ENCODE measurements around the gene ADGRF5.

The ADGRF5 gene

GRCh38 chr6:46832816-46833215 lies 88.9 kb downstream of the ADGRF5 start:
- Histone ChIP-seq H3K9me3 (no peaks in the 10 kb centered on the region), H3K27me3 (no peaks in the 10 kb centered on the region), H3K27ac (no peak overlapping the region), H3K4me3 (no peak overlapping the region), H3K4me1 (peaks cover 15% of the 10 kb centered on the region), H3K4me2 (no peak overlapping the region), H3K36me3 (no peaks in the 10 kb centered on the region), H4K20me1 (no peaks in the 10 kb centered on the region), H3K9ac (no peak overlapping the region)
- TF ChIP-seq Cebpa-rat (IDR thresholded peaks at IDR 0.05): no peak

- no peak overlapping the region for H3K4me2 ChIP-seq
- no peaks in the 10 kb centered on the region for H4K20me1 ChIP-seq
- no peaks in the 10 kb centered on the region for H3K36me3 ChIP-seq
- no peak overlapping the region for H3K9ac ChIP-seq
- no peak overlapping the region for H3K27ac ChIP-seq
- H3K9me3 ChIP-seq: no peaks in the 10 kb centered on the region
- H3K27me3 ChIP-seq: no peaks in the 10 kb centered on the region
- H3K4me1 ChIP-seq: peaks cover 15% of the 10 kb centered on the region
- no peak overlapping the region for H3K4me3 ChIP-seq
- no peak for TF ChIP-seq Cebpa-rat (IDR thresholded peaks at IDR 0.05)
These were observed 92.8 kb downstream of the ADGRF5 start for GRCh38 chr6:46828939-46829338.

GRCh38 chr6:46821458-46821881 lies 100.3 kb downstream of the ADGRF5 start:
- Histone ChIP-seq H4K20me1 (no peaks in the 10 kb centered on the region), H3K4me3 (no peak overlapping the region), H3K9ac (no peak overlapping the region), H3K36me3 (no peaks in the 10 kb centered on the region), H3K4me1 (no peaks in the 10 kb centered on the region), H3K9me3 (no peaks in the 10 kb centered on the region), H3K27ac (no peak overlapping the region), H3K4me2 (no peak overlapping the region), H3K27me3 (no peaks in the 10 kb centered on the region)
- no peak for TF ChIP-seq Cebpa-rat (IDR thresholded peaks at IDR 0.05)

- H3K36me3 ChIP-seq: no peaks in the 10 kb centered on the region
- no peak overlapping the region for H3K4me3 ChIP-seq
- H3K9ac ChIP-seq: no peak overlapping the region
- H3K27me3 ChIP-seq: no peaks in the 10 kb centered on the region
- H3K27ac ChIP-seq: no peak overlapping the region
- H4K20me1 ChIP-seq: no peaks in the 10 kb centered on the region
- H3K4me2 ChIP-seq: no peak overlapping the region
- H3K9me3 ChIP-seq: no peaks in the 10 kb centered on the region
- no peaks in the 10 kb centered on the region for H3K4me1 ChIP-seq
- no peak for TF ChIP-seq Cebpa-rat (IDR thresholded peaks at IDR 0.05)
These were observed 102.2 kb downstream of the ADGRF5 start for GRCh38 chr6:46819561-46819960.

GRCh38 chr6:46816626-46817025 lies 105.1 kb downstream of the ADGRF5 start:
- no peak overlapping the region for H3K4me2 ChIP-seq
- no peak overlapping the region for H3K27ac ChIP-seq

GRCh38 chr6:46815130-46815529 lies 106.6 kb downstream of the ADGRF5 start:
- Histone ChIP-seq H4K20me1 (no peaks in the 10 kb centered on the region), H3K9ac (no peak overlapping the region), H3K27ac (no peak overlapping the region), H3K9me3 (no peaks in the 10 kb centered on the region), H3K4me2 (no peak overlapping the region), H3K27me3 (no peaks in the 10 kb centered on the region), H3K4me1 (no peaks in the 10 kb centered on the region), H3K4me3 (no peak overlapping the region), H3K36me3 (no peaks in the 10 kb centered on the region)
- no peak for TF ChIP-seq Cebpa-rat (IDR thresholded peaks at IDR 0.05)

More at GRCh38 chr6:46816626-46817025, 105.1 kb downstream of the ADGRF5 start:
- no peaks in the 10 kb centered on the region for H3K36me3 ChIP-seq
- TF ChIP-seq Cebpa-rat (IDR thresholded peaks at IDR 0.05): no peak
- H3K9ac ChIP-seq: no peak overlapping the region
- H3K4me1 ChIP-seq: no peaks in the 10 kb centered on the region
- no peaks in the 10 kb centered on the region for H3K9me3 ChIP-seq
- no peaks in the 10 kb centered on the region for H4K20me1 ChIP-seq
- no peak overlapping the region for H3K4me3 ChIP-seq
- H3K27me3 ChIP-seq: no peaks in the 10 kb centered on the region

GRCh38 chr6:46808806-46809205 lies 112.9 kb downstream of the ADGRF5 start:
- H4K20me1 ChIP-seq: no peaks in the 10 kb centered on the region
- no peak overlapping the region for H3K4me3 ChIP-seq
- H3K27ac ChIP-seq: no peak overlapping the region
- no peaks in the 10 kb centered on the region for H3K9me3 ChIP-seq
- H3K4me1 ChIP-seq: no peaks in the 10 kb centered on the region
- no peaks in the 10 kb centered on the region for H3K27me3 ChIP-seq
- H3K36me3 ChIP-seq: no peaks in the 10 kb centered on the region
- no peak for TF ChIP-seq Cebpa-rat (IDR thresholded peaks at IDR 0.05)
- H3K9ac ChIP-seq: no peak overlapping the region
- no peak overlapping the region for H3K4me2 ChIP-seq

All from BLaER1 (cell line).